B cell (primary cell): ENCODE results near the gene ASB2. TPM values are rescaled to one million over a fixed set of nuclear protein-coding genes. Genes with fewer than 3 reads are reported as not detected.

Experiments
- ATAC-seq: fragments of 200-7000 bp; cut with Tn5 transposase; one replicate; pipeline ENCODE4 v1.10.0; 2021; ENCODE audit warnings: low read depth, mild to moderate bottlenecking, moderate number of reproducible peaks, moderate library complexity
- CTCF ChIA-PET: fragments of 350-600 bp; sonication (Branson Sonifier 250); formaldehyde crosslinking; loops from one replicate; lab custom pipeline; 2021; ENCODE audit warnings: antibody characterized with exemption, inconsistent platforms; lab: Charles Lee
- POLR2A ChIA-PET: fragments of 350-600 bp; sonication (Branson Sonifier 250); formaldehyde crosslinking; loops from one replicate; lab custom pipeline; 2021; ENCODE audit warnings: antibody characterized with exemption; lab: Charles Lee
- DNase-seq: peaks from one replicate; pipeline ENCODE4 v3.0.0; 2013
- H2AFZ ChIP-seq: 2 replicates; pipeline ENCODE4 v1.6.1; 2012; ENCODE audit warnings: mild to moderate bottlenecking, low read depth, low read length; ENCODE audit not compliant: insufficient read depth, poor library complexity, severe bottlenecking
- H3K27ac ChIP-seq, 2 donors: 1 replicate in 1 of 2; 2 replicates in 1 of 2; pipeline ENCODE4 v1.5.1; 2012 to 2013; ENCODE audit warnings: low read length in 2 of 2, mild to moderate bottlenecking in 2 of 2, moderate library complexity in 1 of 2
- H3K27me3 ChIP-seq, 4 experiments: fragments of 200-600 bp in 1 of 4; sonication (generic) in 1 of 4; replicated peaks in 1 of 4; 1 replicate in 2 of 4; 2 replicates in 2 of 4; pipeline versions ENCODE4 v1.6.1 to v1.7.0; 2013 to 2016; ENCODE audit warnings: low read length in 3 of 4, mild to moderate bottlenecking in 2 of 4, mixed read lengths in 1 of 4, moderate library complexity in 1 of 4; ENCODE audit not compliant: insufficient read depth in 4 of 4, control insufficient read depth in 3 of 4; ENCODE audit errors: control extremely low read depth in 1 of 4
- H3K36me3 ChIP-seq, 2 experiments: replicated peaks in 1 of 2; 1 replicate in 1 of 2; 2 replicates in 1 of 2; pipeline versions ENCODE4 v1.6.1 to v1.7.1; 2013; ENCODE audit warnings: low read length in 1 of 2; ENCODE audit not compliant: insufficient read depth in 2 of 2, control insufficient read depth in 1 of 2; ENCODE audit errors: control extremely low read depth in 1 of 2, extremely low read depth in 1 of 2
- H3K4me1 ChIP-seq, 2 donors: fragments of 200-600 bp in 1 of 2; sonication (generic) in 1 of 2; 1 replicate in 1 of 2; 2 replicates in 1 of 2; pipeline versions ENCODE4 v1.5.1 to v1.6.1; 2013 to 2017; ENCODE audit warnings: low read length in 2 of 2; ENCODE audit not compliant: control insufficient read depth in 2 of 2, insufficient read depth in 2 of 2
- H3K4me2 ChIP-seq: replicated peaks from 2 replicates; pipeline ENCODE3; 2012; ENCODE audit warnings: mild to moderate bottlenecking, low read depth, low read length; ENCODE audit not compliant: poor library complexity, severe bottlenecking
- H3K4me3 ChIP-seq, 5 experiments: fragments of 200-600 bp in 1 of 5; sonication (generic) in 1 of 5; 1 replicate in 3 of 5; 2 replicates in 2 of 5; pipeline versions ENCODE4 v1.5.1 to v1.7.0; 2011 to 2016; ENCODE audit warnings: low read length in 4 of 5, mild to moderate bottlenecking in 4 of 5, low read depth in 2 of 5, control low read depth in 1 of 5, moderate library complexity in 1 of 5; ENCODE audit not compliant: insufficient read depth in 1 of 5; ENCODE audit errors: control extremely low read depth in 1 of 5, extremely low read depth in 1 of 5
- H3K79me2 ChIP-seq: fragments of 200-600 bp; sonication (generic); one replicate; pipeline ENCODE4 v1.6.0; 2016; ENCODE audit warnings: low read length; ENCODE audit not compliant: control insufficient read depth, insufficient read depth
- H3K9ac ChIP-seq: fragments of 200-600 bp; sonication (generic); 2 replicates; pipeline ENCODE4 v1.6.1; 2017; ENCODE audit warnings: mild to moderate bottlenecking, low read length, moderate library complexity
- H3K9me3 ChIP-seq, 3 donors: one replicate each; pipeline versions ENCODE4 v1.6.1 to v1.7.1; 2013; ENCODE audit warnings: low read length in 2 of 3; ENCODE audit not compliant: control insufficient read depth in 2 of 3, insufficient read depth in 1 of 3; ENCODE audit errors: control extremely low read depth in 1 of 3
- H4K20me1 ChIP-seq: 2 replicates; pipeline ENCODE4 v1.6.0; 2012; ENCODE audit warnings: mild to moderate bottlenecking, low read length; ENCODE audit not compliant: insufficient read depth, control insufficient read depth, poor library complexity, severe bottlenecking
- H3K27ac Mint-ChIP-seq: one replicate; pipeline ENCODE4 v1.8.0; 2021; ENCODE audit warnings: mixed read lengths
- H3K27me3 Mint-ChIP-seq: one replicate; pipeline ENCODE4 v1.8.0; 2021; ENCODE audit warnings: mixed read lengths
- H3K4me1 Mint-ChIP-seq: one replicate; pipeline ENCODE4 v1.8.0; 2021; ENCODE audit warnings: mixed read lengths
- H3K4me3 Mint-ChIP-seq: one replicate; pipeline ENCODE4 v1.8.0; 2021; ENCODE audit warnings: mixed read lengths
- H3K9me3 Mint-ChIP-seq: one replicate; pipeline ENCODE4 v1.8.0; 2022; ENCODE audit warnings: mixed read lengths; ENCODE audit not compliant: insufficient read depth
- CTCF ChIP-seq: fragments of 200-600 bp; IDR thresholded peaks from one replicate; pipeline ENCODE4 v1.8.0; 2022; ENCODE audit warnings: antibody characterized with exemption, mild to moderate bottlenecking
- EZH2 ChIP-seq: IDR thresholded peaks from 2 replicates; pipeline ENCODE4 v1.6.1; 2012; ENCODE audit warnings: borderline replicate concordance, low read depth, mild to moderate bottlenecking, moderate library complexity, low read length; ENCODE audit not compliant: insufficient read depth, poor library complexity, severe bottlenecking
- WGBS: methylation state at CpG from one replicate; pipeline ENCODE4 v1.1.5; 2013; ENCODE audit warnings: missing lambda C conversion rate; ENCODE audit not compliant: insufficient coverage; 5-methylcytosine and 5-hydroxymethylcytosine counted together
- intact Hi-C: fragments of 100-400 bp; cut with micrococcal nuclease; formaldehyde crosslinking; loops from one replicate; pipeline ENCODE4 v1.10.0; 2022
- polyA plus RNA-seq: library from polyadenylated mRNA; depleted of rRNA; stranded (reverse); fragments of >200 nt; gene quantifications from 2 replicates; pipeline ENCODE4 v1.2.3, GENCODE V29; 2012
- total RNA-seq, 2 donors: library from RNA; stranded (reverse); fragments of 120-200 nt in 1 of 2; gene quantifications; 1 replicate in 1 of 2; 2 replicates in 1 of 2; pipeline versions ENCODE4 v1.2.3 to v1.2.4, GENCODE V29; 2013 to 2022

The ASB2 gene
- total and polyA plus RNA-seq, 2 donors (not counting 1 experiment from before 2014, with no cell fraction given) = 1.5 to 2.7 TPM

- Mint-ChIP-seq H3K4me3 (no peak overlapping the region), H3K27me3 (peaks cover 37% of the 10 kb centered on the region), H3K27ac (no peak overlapping the region), H3K4me1 (peaks cover 8% of the 10 kb centered on the region), H3K9me3 (no peaks in the 10 kb centered on the region)
- Histone ChIP-seq H2AFZ (no peak overlapping the region), H3K27ac (no peak overlapping the region), H3K4me3 (no peak overlapping the region), H3K9ac (no peak overlapping the region), H3K4me2 (no peak overlapping the region), H3K4me1 (peaks cover 9% of the 10 kb centered on the region in 2 donors), H3K9me3 (no peaks in the 10 kb centered on the region), H3K36me3 (no peaks in the 10 kb centered on the region), H4K20me1 (no peaks in the 10 kb centered on the region), H3K79me2 (no peaks in the 10 kb centered on the region), H3K27me3 (peaks cover 0 to 25% (median 9%) of the 10 kb centered on the region in 4 experiments)
- intact Hi-C loops = no loop called here
- no peak for DNase-seq
- ChIA-PET CTCF (interaction anchor here (1.3 to 2.7 kb wide), 3 partner anchors 13 to 25 kb away, joined by 3 to 11 read pairs (median 7); no protein-coding TSS in a partner anchor), POLR2A (no interaction called here)
- ATAC-seq = no peak
- TF ChIP-seq EZH2 = no peak
- TF ChIP-seq CTCF = no peak
- WGBS = 79% methylated on average over 7 of the region's 10 CpGs
These were observed 46.4 kb upstream of the ASB2 start for GRCh38 chr14:94022532-94023411.
